EL (cell line): ENCODE results near the gene F2RL1.
"Not testable (repeated sequence)": the region's sequence is repeated elsewhere in the genome, so short reads cannot be mapped to it uniquely, and the experiment has no call there.

ENCODE experiments used
- DNase-seq: peaks from one replicate; pipeline ENCODE4 v3.0.0-alpha.2; 2016

The F2RL1 gene

DNA sequence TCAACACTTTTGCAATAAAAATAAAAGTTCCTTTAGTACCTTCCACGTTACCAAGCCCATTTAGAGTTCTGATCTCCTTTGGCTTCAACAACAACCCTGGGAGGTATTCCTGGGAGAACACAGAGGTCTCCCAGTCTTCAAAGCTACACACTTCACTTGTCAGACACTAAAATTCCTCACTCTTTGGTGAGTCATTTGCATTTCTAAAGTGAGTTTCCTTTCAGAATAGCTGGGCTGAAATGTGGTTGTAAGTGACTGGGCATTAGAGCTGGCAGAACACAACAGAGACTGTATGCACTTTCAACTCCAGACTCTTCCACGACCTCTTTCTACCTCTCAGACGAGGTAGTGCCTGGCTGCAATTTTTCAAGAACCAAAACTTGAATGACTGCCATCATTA is 11.5 kb upstream of the F2RL1 start:
- peak; percentile 77 for DNase-seq

DNA sequence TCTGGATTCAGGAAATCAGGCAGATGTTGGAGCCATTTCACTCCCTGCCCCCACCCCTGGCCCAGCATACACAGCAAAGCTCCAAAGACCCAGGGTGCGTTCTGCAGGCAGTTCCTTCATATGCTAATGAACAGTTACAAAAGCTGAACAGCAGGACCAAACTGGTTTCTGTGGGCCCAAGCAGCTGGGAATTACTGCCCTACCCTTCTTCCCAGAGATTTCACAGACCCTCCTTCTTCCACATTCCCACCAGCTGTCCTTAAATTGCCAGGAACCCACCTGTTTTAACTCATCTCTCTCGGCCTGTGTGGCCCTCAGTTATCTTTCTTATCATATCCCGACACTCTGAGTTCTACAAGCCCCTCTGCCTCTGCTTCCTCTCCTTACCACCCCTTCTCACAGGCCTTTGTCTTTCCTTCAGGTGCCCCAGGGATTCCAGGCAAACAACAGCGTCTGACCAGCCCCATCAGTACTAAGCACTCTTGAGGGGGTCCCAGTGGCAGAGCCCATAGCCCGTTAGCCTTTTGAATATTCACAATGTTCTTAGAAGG is 10.6 kb upstream of the F2RL1 start:
- no peak for DNase-seq

DNA sequence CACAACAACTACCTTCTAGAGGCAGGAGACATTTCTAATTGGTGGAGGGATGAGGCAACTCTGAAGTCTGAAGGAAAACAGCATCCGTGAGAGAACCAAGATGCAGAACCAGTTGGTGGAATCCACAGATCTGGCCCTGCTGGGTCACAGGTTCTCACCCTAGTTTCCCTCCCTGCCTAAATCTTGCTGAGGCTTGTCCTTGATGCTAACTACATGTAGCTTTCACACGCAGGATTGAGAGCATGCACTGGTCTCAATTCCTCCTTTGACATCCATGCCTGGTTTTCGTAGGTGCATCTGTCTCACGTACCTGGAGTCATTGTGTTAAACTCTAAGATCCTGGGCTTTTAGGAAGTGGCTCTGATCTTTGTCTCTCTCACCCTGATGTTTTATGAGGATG is 9.7 kb upstream of the F2RL1 start:
- DNase-seq, result no peak

DNA sequence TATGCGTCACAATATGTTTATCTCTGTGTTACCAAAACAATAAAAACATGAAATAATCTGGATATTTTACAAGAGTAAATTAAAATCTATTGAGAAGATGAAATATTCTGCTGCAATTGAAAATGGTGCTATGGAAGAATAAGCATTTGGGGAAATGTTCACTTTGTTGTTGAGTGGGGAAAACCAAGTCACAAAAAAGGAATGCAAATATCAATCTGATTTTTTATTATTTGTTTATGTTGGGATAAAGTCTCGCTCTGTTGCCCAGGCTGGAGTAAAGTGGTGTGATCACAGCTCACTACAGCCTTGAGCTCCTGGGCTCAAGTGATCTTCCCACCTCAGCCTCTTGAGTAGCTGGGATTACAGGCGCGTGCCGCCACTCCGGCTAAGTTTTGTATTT is 8.6 kb upstream of the F2RL1 start:
- DNase-seq, result no peak

DNA sequence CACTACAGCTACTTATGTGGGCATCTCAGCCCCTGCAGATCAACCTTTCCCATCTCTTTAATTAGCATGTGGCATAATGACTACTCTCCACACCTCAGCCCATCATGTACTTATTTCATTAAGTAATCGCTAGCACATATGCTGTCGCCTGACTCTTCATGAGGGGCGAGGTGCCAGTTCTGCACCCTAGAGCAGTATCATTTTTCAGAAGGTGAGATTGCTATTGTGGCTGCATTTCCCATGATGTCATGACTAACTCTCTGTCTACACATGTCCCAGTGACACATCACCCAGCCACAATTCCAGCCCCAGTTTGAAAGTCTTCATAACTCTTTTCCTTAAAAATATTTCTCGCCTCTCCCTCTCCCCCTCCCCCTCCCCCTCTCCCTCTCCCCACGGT is 7.6 kb upstream of the F2RL1 start:
- DNase-seq, result peak; percentile 62

DNA sequence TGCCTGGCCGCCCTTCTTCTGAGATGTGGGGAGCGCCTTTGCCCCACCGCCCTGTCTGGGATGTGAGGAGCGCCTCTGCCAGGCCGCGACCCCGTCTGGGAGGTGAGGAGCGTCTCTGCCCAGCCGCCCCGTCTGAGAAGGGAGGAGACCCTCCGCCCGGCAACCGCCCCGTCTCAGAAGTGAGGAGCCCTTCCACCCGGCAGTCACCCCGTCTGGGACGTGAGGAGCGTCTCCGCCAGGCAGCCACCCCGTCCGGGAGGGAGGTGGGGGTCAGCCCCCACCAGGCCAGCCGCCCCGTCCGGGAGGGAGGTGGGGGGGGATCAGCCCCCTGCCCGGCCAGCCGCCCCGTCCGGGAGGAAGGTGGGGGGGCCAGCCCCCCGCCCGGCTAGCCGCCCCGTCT is 6.6 kb upstream of the F2RL1 start:
- not testable (repeated sequence) for DNase-seq

DNA sequence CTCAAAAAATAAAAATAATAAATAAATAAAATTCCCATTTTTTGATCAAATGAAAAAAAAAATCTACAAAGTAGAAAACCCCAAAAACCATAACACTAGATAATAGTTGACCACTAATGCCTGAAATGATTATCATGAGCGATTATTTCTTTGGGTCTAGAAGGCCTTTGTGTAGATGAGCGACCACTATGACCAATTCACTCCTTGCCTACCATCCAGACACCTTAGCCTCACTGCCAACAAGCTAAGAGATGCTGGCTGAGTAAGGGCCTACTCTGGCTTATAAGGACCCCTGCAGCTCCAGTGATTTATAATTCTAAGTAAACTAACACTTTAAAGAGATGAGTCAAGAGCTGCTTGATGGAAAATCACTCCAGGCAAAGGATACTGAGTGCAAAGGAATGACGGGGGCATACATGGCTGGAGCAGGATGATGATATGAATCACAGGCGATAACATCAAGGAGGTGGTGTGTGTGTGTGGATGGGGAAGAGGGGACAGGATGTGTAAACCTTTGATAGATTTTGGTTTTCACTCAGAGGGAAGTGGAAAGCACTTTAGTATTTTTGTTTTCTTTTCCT is 4.8 kb upstream of the F2RL1 start:
- DNase-seq, result peak; percentile 96

DNA sequence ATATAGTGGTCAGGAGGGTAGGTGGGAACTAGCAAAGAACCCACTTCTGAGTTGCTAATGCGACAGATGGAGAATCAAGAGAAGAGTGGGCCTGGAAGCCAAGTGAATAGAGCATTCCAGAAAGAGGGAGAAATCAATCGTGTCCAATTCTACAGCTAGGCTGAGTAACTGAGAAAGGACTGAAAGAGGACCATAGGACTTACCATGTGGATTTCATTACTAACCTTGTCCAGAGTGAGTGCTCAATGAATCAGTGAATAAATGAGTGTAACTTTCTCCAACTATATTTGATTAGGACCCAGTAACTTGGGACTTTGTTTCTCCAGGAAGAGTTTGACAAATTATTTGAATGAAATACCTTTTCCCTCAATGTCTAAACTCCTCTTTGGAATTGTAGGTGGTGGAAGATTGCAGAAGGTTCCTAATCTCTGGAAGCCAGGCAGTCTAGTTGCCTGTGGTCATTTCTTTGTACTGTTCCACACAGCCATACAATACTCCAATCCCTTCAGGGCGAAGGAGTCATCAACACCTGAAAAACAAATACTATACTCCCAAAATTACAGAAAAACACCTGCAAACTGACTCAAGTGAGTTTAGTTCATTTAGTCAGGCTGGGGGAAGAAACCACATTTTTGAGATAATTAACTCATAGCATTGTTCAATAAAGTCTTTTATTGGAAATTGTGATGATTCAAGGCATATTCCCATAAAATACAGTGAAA is 2.6 kb upstream of the F2RL1 start:
- no peak for DNase-seq

DNA sequence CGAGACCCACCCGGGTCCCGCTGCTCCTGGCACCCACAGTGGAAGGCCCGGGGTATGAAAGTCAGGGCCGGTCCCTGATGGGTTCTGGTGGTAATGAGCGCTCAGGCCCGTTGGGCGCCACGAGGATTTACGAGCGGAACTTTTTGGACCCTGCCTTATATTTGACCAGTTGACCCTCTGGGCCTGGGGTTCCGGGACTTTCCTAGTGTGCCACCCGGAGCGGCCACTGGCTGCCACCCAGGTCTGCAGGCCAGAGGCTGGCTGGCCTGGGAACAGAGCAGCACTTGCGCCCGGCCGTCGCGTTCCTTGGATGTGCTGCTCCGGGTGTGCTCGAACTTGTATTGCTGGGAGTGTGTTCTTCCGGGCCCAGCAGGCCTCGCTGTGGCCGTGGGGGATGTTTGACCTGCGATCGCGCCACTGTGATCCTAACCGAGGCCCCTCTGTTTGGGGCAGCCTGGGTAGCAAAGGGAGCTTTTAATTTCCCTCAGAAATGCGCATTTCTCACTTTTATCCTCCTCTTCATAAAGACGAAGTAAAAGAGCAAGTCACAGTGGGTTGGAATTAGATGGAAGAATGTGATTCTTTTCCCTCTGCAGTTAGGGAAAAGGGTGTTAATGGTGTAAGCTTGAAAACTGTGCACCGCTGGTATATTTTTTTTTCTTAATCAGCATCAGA is 1.2 kb downstream of the F2RL1 start:
- DNase-seq, result no peak

DNA sequence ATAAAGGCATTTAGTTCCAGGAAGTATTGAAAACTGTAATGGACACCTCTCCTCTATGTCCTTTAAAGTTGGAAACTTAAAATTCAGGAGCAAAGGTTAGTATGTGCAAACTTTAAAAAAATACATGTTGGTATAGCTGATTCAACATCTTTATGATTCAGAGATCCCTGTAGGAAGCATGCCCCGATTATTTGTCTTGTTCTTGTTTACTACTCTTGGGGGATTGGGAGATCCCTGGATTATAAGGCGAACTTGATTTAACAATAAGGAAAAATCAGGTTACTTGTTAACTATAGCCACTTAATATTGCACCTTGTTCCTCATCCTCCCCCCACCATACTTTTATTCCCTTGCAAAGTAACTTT is 1.7 kb downstream of the F2RL1 start:
- DNase-seq, result no peak

DNA sequence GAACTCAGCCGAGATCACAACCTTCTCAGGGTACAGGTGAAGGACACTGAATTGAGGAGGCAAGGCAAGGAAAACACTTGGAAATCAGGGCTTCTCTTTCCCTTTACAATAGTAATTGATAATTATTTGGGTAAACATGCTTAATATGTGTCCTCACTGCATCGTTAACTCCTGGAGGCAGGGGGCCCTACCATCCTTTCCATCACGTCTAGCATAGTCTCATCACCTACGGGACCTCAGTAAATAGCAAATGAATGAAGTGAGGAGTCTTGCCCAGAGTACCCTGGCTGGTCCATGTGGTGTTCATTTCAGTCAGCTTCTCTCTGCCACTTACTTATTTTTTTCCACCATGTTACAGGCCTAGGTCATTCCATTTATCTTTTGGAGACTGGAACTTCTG is 2.3 kb downstream of the F2RL1 start:
- DNase-seq, result no peak

DNA sequence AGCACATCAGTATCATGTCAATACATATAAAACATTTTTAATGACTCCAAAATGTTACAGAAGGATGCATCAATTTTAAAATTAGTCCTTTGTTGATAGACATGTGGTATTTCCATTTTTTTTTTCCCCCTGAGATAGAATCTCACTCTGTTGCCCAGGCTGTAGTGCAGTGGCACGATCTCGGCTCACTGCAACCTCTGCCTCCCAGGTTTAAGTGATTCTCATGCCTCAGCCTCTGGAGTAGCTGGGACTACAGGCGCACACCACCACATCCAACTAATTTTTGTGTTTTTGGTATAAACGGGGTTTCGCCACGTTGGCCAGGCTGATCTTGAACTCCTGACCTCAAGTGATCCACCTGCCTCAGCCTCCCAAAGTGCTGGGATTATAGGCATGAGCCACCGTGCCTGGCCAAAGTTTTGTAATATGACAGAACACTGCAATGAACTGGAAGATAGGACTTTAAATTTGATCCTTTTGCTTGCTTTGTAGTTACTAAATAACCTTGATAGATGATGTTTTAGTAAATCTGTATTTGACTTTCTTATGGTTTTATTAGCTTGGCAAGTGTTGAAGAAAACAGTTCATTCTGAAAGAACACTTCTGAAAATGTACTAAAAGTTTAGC is 3.4 kb downstream of the F2RL1 start:
- DNase-seq, result not testable (repeated sequence)

DNA sequence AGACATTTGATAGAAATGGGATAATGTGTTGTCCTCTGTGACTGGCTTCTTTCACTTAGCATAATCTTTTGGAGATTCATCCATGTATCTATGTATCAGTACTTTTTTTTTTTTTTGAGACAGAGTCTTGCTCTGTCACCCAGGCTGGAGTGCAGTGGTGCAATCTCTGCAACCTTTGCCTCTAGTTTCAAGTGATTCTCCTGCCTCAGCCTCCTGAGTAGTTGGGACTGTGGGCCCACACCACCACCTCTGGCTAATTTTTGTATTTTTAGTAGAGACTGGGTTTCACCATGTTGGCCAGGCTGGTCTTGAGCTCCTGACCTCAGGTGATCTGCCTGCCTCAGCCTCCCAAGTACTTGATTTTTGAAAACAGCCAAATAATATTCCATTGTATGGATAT is 7.6 kb downstream of the F2RL1 start:
- DNase-seq, result not testable (repeated sequence)

DNA sequence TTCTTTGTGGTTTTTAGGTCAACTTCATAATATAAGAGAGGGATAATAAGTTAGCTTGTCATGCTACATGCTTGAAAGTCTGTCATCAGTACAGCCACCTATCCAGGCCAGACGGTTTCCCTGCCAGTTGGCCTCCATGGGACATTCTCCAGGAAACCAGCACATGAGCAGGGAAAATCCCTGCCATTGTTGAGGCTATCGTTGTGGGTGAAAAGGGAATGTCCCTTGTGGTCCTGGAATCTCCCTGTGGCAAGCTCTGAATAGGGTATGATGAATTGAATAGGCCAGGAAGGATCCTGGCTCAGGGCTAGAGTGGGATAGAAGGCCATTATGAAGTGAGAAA is 12.3 kb downstream of the F2RL1 start:
- peak; percentile 81 for DNase-seq

DNA sequence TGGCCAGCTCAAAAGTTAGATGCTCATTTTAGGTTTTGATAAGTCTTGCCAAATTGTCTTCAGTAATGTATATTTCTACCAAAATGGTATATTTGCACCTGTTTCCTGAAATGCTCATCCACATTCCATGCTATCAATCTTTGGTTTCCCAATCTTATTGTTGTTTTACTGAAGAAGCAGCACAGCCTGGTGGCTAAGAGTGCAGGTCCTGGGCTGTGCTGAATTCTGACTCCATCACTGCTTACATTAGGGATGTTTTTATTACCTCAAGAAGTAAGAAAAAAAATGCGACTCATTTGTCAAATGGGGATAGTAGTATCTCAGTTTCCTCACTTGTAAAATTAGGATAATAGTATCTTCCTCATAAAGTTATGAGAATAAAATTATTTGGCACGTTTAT is 17.4 kb downstream of the F2RL1 start:
- DNase-seq, result no peak

DNA sequence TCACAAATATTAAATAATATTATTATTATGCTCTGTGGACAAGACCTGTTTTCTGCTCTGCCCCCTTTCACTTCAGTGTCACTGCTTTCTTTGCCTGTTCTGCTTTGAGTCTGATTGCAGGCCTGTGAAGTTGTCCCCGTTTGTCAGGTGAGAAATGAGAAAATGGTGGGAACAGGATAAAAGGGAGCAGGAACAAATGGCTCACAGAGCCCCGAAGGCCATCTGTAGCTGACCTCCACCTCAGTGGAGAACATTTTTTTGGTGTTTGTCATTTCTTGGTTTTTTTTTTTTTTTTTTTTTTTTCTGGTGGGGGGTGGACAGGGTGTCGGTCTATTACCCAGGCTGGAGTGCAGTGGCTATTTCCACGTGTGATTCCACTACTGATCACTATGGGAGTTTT is 17.8 kb downstream of the F2RL1 start:
- peak; percentile 32 for DNase-seq

DNA sequence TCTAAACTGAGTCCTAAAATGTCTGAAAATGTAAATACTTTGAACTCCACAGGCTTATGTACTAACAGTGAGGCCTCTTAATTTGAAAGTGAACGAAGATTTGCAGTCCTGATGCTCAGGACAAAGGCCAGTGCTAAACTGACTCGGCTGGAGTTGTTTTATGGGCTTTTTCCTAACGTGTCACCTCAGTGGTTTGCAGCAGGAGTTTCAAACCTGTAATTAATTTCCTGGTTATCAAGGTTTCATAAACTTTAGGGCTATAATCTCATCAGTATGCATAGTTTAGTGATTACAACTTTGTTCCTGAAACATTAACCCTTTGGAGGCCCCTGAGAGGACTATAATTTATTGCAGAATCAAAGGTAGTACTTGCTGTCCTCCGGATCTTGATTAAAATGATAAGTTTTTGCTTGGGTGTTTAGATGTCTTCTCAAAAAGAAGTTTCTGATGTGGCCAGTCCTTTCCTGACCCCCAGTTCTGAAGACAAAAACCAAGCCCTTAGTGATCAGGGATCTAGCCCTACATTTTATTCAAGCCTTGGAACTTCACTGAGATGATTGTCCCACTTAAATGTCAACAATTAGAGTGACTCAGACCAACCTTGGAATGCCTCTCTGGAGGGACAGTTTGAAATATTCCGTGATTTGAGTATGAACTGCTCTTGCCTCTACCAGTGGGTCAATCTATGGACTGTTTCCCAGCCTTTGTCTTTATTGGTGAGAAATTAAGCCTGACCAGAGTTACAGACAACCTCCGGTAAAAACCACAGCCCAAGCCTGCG is 19.8 kb downstream of the F2RL1 start:
- peak; percentile 77 for DNase-seq

DNA sequence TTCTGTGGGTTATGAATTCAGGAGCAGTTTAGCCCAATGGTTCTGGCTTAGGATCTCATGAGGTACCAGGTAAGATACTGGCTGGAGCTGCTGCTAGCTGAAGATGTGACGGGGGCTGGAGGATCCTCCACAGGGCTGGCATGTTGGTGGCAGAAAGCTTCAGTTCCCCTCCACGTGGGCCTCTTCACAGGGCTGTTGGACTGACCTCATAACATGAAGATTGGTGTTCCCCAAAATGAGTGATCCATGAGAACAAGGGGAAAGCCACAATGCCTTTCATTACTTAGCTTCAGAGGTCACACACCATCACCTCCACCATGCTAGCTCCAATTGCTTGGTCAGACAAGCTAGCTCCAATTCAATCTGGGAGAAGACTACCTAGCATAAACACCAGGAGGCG is 22.5 kb downstream of the F2RL1 start:
- no peak for DNase-seq

DNA sequence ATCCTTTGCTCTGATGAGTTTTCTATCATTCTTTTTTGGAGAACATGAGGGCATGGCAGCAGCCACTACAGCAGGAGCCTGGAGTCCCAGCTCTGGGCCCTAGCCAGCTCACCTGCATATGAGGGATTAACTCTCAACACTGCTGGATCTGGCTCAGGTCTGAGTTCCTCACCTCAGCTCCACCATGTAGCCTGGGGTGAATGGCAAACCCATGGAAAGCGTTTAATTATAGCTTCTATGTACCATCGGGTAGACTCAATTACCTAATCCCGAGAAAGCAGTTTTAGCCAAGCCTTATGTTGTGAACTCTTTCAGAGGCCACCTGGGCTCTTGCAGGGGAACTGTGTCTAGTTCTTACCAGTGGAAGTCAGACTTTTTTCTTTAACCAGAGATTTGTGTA is 27.1 kb downstream of the F2RL1 start:
- DNase-seq, result no peak

DNA sequence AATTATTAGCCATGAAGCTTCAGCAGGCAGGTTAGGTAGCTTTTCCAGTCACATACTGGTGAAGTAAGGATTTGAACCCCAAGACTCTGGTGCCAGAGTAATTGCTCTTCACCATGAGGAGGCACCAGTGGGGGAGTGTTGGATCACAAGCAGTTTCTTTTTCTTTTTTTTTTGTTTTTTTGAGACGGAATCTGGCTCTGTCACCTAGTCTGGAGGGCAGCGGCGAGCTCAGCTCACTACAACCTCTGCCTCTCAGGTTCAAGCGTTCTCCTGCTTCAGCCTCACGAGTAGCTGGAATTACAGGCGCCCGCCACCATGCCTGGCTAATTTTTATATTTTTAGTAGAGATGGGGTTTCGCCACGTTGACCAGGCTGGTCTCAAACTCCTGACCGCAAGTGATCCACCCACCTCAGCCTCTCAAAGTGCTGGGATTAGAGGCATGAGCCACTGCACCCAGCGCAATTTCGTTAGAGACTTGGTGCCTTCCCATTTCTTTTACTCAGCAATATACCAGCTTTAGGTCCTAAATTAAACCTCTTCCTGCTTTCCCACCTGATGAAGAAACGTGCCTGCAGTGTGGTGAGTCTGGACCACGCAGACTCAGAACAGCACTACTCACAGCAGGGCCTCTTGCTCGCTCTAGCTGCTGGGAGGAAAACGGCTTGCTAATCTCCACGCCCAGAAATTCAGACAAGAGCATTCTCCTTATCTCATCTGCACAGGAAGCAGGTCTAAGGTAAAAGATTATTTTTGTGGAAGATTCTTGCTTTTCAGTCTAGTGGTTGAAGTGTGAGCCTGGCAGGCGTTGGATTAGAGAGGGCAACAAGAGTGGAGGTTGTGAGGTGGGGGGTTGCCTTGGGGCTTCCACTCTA is 30.8 kb downstream of the F2RL1 start, which contains the start of gene S100Z:
Gene S100Z (plus strand): TSS at position 596 of the 873 bp plus-strand sequence. CDS start 25,346 bp downstream, outside the sequence.
- DNase-seq, result no peak

DNA sequence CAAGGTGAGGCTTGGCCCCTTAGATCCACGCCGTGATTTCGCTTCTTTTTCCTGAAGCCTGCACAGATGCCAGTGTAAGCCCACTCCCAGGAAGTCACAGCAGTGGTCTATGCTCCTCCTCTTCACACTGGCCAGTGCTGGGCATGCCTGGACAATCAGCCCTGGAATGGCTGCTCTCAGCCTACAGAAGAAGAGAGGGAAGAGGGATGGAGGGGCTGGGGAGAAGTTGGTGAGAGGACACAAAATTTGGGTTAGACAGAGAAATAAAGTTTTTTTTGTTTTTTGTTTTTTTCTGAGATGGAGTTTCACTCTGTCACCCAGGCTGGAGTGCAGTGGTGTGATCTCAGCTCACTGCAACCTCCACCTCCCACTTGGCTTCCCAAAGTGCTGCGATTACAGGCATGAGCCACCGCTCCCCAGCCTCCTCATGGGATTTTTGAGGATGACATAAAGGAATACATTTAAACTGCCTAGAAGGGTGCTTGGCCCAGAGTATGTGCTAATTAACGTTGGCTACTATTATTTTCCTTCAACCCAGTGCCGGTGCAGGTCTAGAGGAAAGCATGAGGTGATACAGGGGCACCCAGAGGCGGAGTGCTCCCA is 31.8 kb downstream of the F2RL1 start:
- DNase-seq, result no peak
